Measurements from ENCODE around the gene CALML3. TPM values are rescaled to one million over a fixed set of nuclear protein-coding genes. Genes with fewer than 3 reads are reported as not detected.

Gene CALML3
- total and polyA plus RNA-seq, 4 donors, result 0.02 to 0.11 (median 0.04) TPM; not detected in 1

DNA sequence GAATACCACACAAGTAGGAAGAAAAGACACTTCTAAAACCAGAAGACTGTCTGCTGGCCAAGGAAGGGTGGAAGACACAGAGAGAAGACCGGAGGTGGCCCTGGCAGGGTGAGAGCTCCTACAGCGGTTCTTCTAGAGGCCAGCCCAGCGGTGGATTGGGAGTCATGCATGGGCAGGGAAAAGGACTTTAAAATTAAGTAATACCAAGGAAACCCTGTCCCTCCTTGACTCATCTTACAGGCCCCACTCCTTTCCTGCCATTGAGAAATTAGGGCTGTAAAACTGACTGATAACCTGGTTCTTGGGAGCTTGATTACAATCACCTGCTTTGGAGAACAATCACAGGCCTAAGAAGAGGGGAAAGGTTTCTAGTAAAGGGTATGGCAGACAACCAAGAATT lies 16.1 kb downstream of the CALML3 start:
- Histone ChIP-seq H3K9ac (ENCODE audit: insufficient read depth in 1 of 2, low read length in 2 of 2) (no peak overlapping the region), H3K36me3 (ENCODE audit: control insufficient read depth in 4 of 4, insufficient read depth in 4 of 4, low read length in 4 of 4) (no peaks in the 10 kb centered on the region), H3K4me1 (ENCODE audit: control insufficient read depth in 5 of 5, insufficient read depth in 5 of 5, low read length in 5 of 5) (peaks cover 0 to 17% (median 5%) of the 10 kb centered on the region in 5 donors), H3K27ac (ENCODE audit: low read depth in 1 of 2, low read length in 1 of 2) (no peak overlapping the region), H3K4me3 (no peak overlapping the region), H3K9me3 (ENCODE audit: control insufficient read depth in 4 of 4, insufficient read depth in 3 of 4, low read length in 3 of 4) (peaks cover 0 to 4% (median 0%) of the 10 kb centered on the region in 4 donors), H3K27me3 (ENCODE audit: control insufficient read depth in 3 of 3, insufficient read depth in 3 of 3, low read length in 2 of 3) (no peaks in the 10 kb centered on the region)
- ATAC-seq (ENCODE audit: insufficient read depth, low FRiP score), result no peak
- TF ChIP-seq, protein P1, sequence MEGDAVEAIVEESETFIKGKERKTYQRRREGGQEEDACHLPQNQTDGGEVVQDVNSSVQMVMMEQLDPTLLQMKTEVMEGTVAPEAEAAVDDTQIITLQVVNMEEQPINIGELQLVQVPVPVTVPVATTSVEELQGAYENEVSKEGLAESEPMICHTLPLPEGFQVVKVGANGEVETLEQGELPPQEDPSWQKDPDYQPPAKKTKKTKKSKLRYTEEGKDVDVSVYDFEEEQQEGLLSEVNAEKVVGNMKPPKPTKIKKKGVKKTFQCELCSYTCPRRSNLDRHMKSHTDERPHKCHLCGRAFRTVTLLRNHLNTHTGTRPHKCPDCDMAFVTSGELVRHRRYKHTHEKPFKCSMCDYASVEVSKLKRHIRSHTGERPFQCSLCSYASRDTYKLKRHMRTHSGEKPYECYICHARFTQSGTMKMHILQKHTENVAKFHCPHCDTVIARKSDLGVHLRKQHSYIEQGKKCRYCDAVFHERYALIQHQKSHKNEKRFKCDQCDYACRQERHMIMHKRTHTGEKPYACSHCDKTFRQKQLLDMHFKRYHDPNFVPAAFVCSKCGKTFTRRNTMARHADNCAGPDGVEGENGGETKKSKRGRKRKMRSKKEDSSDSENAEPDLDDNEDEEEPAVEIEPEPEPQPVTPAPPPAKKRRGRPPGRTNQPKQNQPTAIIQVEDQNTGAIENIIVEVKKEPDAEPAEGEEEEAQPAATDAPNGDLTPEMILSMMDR (IDR thresholded peaks at IDR 0.05; ENCODE audit: control extremely low read depth, extremely low read depth), result no peak
- DNase-seq, result no peak
- 97% methylated on average over 3 of the region's 3 CpGs for WGBS, 2 donors

DNA sequence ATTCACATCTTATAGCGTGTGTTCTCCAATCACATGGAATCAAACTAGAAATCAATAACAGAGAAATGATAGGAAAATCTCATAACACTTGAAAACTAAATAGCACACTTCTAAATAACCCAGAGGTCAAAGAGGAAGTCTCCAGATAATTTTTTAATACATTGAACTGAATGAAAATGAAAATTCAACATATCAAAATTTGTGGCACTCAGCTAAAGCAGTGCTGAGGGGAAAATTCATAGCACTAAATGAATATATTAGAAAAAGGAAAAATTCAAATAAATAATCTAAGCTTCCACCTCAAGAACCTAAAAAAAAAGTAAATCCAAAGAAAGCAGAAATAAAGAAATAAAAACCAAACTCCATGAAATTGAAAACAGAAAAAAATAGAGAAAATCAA lies 17.3 kb downstream of the CALML3 start:
- Histone ChIP-seq H3K4me1 (ENCODE audit: control insufficient read depth in 5 of 5, insufficient read depth in 5 of 5, low read length in 5 of 5) (peaks cover 0 to 27% (median 14%) of the 10 kb centered on the region in 5 donors), H3K36me3 (ENCODE audit: control insufficient read depth in 4 of 4, insufficient read depth in 4 of 4, low read length in 4 of 4) (no peaks in the 10 kb centered on the region), H3K9me3 (ENCODE audit: control insufficient read depth in 4 of 4, insufficient read depth in 3 of 4, low read length in 3 of 4) (peaks cover 0 to 4% (median 0%) of the 10 kb centered on the region in 4 donors), H3K9ac (ENCODE audit: insufficient read depth in 1 of 2, low read length in 2 of 2) (no peak overlapping the region), H3K27me3 (ENCODE audit: control insufficient read depth in 3 of 3, insufficient read depth in 3 of 3, low read length in 2 of 3) (no peaks in the 10 kb centered on the region), H3K27ac (ENCODE audit: low read depth in 1 of 2, low read length in 1 of 2) (no peak overlapping the region), H3K4me3 (no peak overlapping the region)
- 99 to 100% methylated on average over 1 of the region's 1 CpG for WGBS, 2 donors
- ATAC-seq (ENCODE audit: insufficient read depth, low FRiP score) (no peak), DNase-seq (no peak)
- TF ChIP-seq, protein P1 (IDR thresholded peaks at IDR 0.05; ENCODE audit: control extremely low read depth, extremely low read depth), result no peak

DNA sequence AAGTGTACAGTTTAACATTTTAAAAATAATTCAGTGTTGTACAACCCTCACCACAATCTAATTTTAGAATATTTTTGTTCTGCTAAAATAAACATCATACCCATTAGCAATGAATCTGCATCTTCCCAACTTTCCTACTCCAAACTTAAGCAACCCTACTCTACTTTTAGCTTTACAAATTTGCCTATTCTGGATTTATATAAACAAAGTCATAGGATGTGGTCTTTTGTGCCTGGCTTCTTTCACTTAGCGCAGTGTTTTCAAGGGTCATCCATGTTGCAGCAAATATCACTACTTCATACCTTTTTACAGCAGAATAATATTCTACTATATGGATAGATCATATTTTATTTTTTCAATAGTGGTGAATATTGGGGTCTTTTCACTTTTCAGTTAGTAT lies 18.9 kb downstream of the CALML3 start:
- H3K9ac ChIP-seq (ENCODE audit: insufficient read depth in 1 of 2, low read length in 2 of 2), result no peak overlapping the region
- no peaks in the 10 kb centered on the region for H3K36me3 ChIP-seq (ENCODE audit: control insufficient read depth in 4 of 4, insufficient read depth in 4 of 4, low read length in 4 of 4)
- H3K27ac ChIP-seq (ENCODE audit: low read depth in 1 of 2, low read length in 1 of 2), result no peak overlapping the region
- H3K4me1 ChIP-seq (ENCODE audit: control insufficient read depth in 5 of 5, insufficient read depth in 5 of 5, low read length in 5 of 5), result peaks cover 0 to 28% (median 23%) of the 10 kb centered on the region in 5 donors
- TF ChIP-seq, protein P1 (IDR thresholded peaks at IDR 0.05; ENCODE audit: control extremely low read depth, extremely low read depth), result no peak
- peaks cover 0 to 4% (median 0%) of the 10 kb centered on the region in 4 donors for H3K9me3 ChIP-seq (ENCODE audit: control insufficient read depth in 4 of 4, insufficient read depth in 3 of 4, low read length in 3 of 4)
- 96 to 100% methylated on average over 1 of the region's 1 CpG for WGBS, 2 donors
- ATAC-seq (ENCODE audit: insufficient read depth, low FRiP score) (no peak), DNase-seq (no peak)
- H3K27me3 ChIP-seq (ENCODE audit: control insufficient read depth in 3 of 3, insufficient read depth in 3 of 3, low read length in 2 of 3), result no peaks in the 10 kb centered on the region
- H3K4me3 ChIP-seq, result no peak overlapping the region

DNA sequence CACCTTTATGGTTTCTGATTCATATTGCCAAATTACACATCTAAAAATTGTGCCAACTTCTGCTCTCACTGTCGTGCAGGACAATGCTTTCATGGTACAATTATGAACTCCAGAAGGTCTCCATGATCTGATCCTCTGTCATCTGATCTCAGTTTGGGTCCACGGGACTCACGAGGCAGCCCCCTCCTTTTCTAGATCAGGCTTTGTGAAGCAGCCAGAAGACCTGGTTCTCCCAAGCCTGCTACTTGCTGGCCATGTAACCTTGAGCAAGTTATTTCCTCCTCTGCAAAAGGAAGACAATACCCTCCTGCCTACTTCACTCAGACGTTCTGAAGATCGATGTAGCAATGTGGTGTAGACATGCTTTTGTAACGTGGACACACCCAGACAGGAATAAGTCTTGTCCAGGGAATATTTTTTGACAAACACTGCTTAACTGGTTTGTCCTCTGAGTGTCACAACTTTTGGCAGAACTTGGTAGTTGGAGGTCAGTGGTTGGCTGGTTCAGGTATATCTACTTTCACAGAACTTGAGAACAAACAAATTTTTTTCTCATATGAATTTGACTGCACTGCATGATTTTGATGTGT lies 19.6 kb downstream of the CALML3 start:
- no peak for ATAC-seq (ENCODE audit: insufficient read depth, low FRiP score)
- TF ChIP-seq, protein P1 (IDR thresholded peaks at IDR 0.05; ENCODE audit: control extremely low read depth, extremely low read depth), result no peak
- no peak for DNase-seq
- Histone ChIP-seq H3K27me3 (ENCODE audit: control insufficient read depth in 3 of 3, insufficient read depth in 3 of 3, low read length in 2 of 3) (no peaks in the 10 kb centered on the region), H3K4me1 (ENCODE audit: control insufficient read depth in 5 of 5, insufficient read depth in 5 of 5, low read length in 5 of 5) (peaks cover 0 to 35% (median 30%) of the 10 kb centered on the region in 5 donors), H3K36me3 (ENCODE audit: control insufficient read depth in 4 of 4, insufficient read depth in 4 of 4, low read length in 4 of 4) (no peaks in the 10 kb centered on the region), H3K27ac (ENCODE audit: low read depth in 1 of 2, low read length in 1 of 2) (no peak overlapping the region), H3K9ac (ENCODE audit: insufficient read depth in 1 of 2, low read length in 2 of 2) (no peak overlapping the region), H3K9me3 (ENCODE audit: control insufficient read depth in 4 of 4, insufficient read depth in 3 of 4, low read length in 3 of 4) (peaks cover 0 to 4% (median 0%) of the 10 kb centered on the region in 4 donors), H3K4me3 (no peak overlapping the region)
- 41 to 52% methylated on average over 6 of the region's 6 CpGs for WGBS, 2 donors

Measured in lung (tissue), 12 donors.